HepG2 (cell line): ENCODE measurements around the gene GYS1. TPM values are rescaled to one million over a fixed set of nuclear protein-coding genes. Genes with fewer than 3 reads are reported as not detected.

Source experiments
- ARID5B ChIP-seq: IDR thresholded peaks from 2 replicates; pipeline ENCODE4 v1.4.0; 2020; ENCODE audit warnings: mild to moderate bottlenecking, missing genetic modification reagents
- ATF6 ChIP-seq: sonication (generic); formaldehyde crosslinking; conservative IDR thresholded peaks from 2 replicates; pipeline ENCODE4 v1.4.0; 2020; ENCODE audit warnings: missing genetic modification reagents
- CHD2 ChIP-seq: IDR thresholded peaks from 2 replicates; pipeline ENCODE4 v1.6.1; 2011; ENCODE audit warnings: low read depth, low read length, improper control_type of control experiment
- DNMT3B ChIP-seq: conservative IDR thresholded peaks from 2 replicates; pipeline ENCODE4 v1.6.1; 2016; ENCODE audit warnings: missing biosample characterization, control low read depth
- MAF1 ChIP-seq: sonication (generic); formaldehyde crosslinking; IDR thresholded peaks from 2 replicates; pipeline ENCODE4 v1.5.0; 2020; ENCODE audit warnings: missing genetic modification reagents, borderline replicate concordance
- MNT ChIP-seq: fragments of 450-650 bp; IDR thresholded peaks from 2 replicates; pipeline ENCODE4 v1.6.1; 2016
- PBX3 ChIP-seq: sonication (generic); formaldehyde crosslinking; IDR thresholded peaks from 2 replicates; pipeline ENCODE4 v1.8.1; 2023; ENCODE audit warnings: missing genetic modification reagents, inconsistent platforms, borderline replicate concordance
- POLR2A ChIP-seq, 2 experiments: IDR thresholded peaks; 2 replicates each; pipeline ENCODE4 v1.6.1; 2011; ENCODE audit warnings: low read depth in 2 of 2, low read length in 2 of 2, mild to moderate bottlenecking in 1 of 2, moderate library complexity in 1 of 2; ENCODE audit not compliant: insufficient read depth in 1 of 2
- TCF7L2 ChIP-seq: IDR thresholded peaks from 2 replicates; pipeline ENCODE4 v1.6.1; 2011; ENCODE audit warnings: mild to moderate bottlenecking, low read depth, low read length, moderate library complexity
- TFDP2 ChIP-seq: sonication (generic); formaldehyde crosslinking; IDR thresholded peaks from 2 replicates; pipeline ENCODE4 v1.4.0; 2020; ENCODE audit warnings: missing genetic modification reagents
- ZBTB43 ChIP-seq: sonication (generic); formaldehyde crosslinking; conservative IDR thresholded peaks from 2 replicates; pipeline ENCODE4 v1.4.0; 2020; ENCODE audit warnings: missing genetic modification reagents
- ZUFSP ChIP-seq: sonication (generic); formaldehyde crosslinking; IDR thresholded peaks from 2 replicates; pipeline ENCODE4 v1.9.0; 2021; ENCODE audit warnings: missing genetic modification reagents, mild to moderate bottlenecking, borderline replicate concordance
- polyA plus RNA-seq, 8 experiments: library from polyadenylated mRNA; depleted of rRNA in 3 of 8; stranded (reverse) in 7 of 8; unstranded in 1 of 8; fragments of >200 nt; fragmentation: Illumina TruSeq in 4 of 8; extraction: Trizol in 4 of 8; gene quantifications; 2 replicates each; pipeline versions ENCODE4 v1.2.1 to v1.2.3, GENCODE V29; 2011 to 2016; ENCODE audit warnings: low read depth in 4 of 8, missing spikeins in 1 of 8, mixed read lengths in 1 of 8; ENCODE audit not compliant: insufficient read depth in 1 of 8
- total RNA-seq, 5 experiments: library from RNA; depleted of rRNA; stranded (reverse); fragments of >200 nt; fragmentation: Illumina TruSeq; extraction: Trizol; gene quantifications; 2 replicates each; pipeline ENCODE4 v1.2.3, GENCODE V29; 2016; ENCODE audit warnings: low read depth in 1 of 5

The GYS1 gene
- total and polyA plus RNA-seq, 2 of the 13 experiments (the other 11 are each of a cell fraction or from before 2014, with no cell fraction given): 18.4 to 42.1 TPM

GRCh38 chr19:48993175-48994034 is at the start of gene GYS1, which contains the start of gene RUVBL2 (continued):
- TF ChIP-seq ZUFSP (CRISPR knock-in tag): no peak
- peak; percentile 58 for TF ChIP-seq TFDP2 (CRISPR knock-in tag)
- peak; percentile 70 for TF ChIP-seq MNT
- no peak for TF ChIP-seq CHD2
- no peak; the same call in 1 of the 2 replicates for TF ChIP-seq MAF1
- peak; percentile 91 to 98 for TF ChIP-seq POLR2A (IDR thresholded peaks at IDR 0.05; ENCODE audit: insufficient read depth in 1 of 2, low read depth in 2 of 2, low read length in 2 of 2)
- TF ChIP-seq TCF7L2: no peak
- TF ChIP-seq ARID5B (CRISPR knock-in tag): peak; percentile 23
- TF ChIP-seq PBX3 (CRISPR knock-in tag): no peak
- no peak for TF ChIP-seq ZBTB43
- TF ChIP-seq ATF6: no peak
- TF ChIP-seq DNMT3B (CRISPR knock-in tag): peak; percentile 58; the same call in 1 of the 2 replicates
